Suppressor macrophage treated with lipopolysaccharide for 1 hour (primary cell): ENCODE measurements around the gene SLC6A6.
"Not testable (repeated sequence)": the region's sequence is repeated elsewhere in the genome, so short reads cannot be mapped to it uniquely, and the experiment has no call there.

ENCODE experiments used
- DNase-seq, 3 donors: peaks; one replicate each; pipeline ENCODE4 v3.0.0-alpha.2; 2020 to 2022

Gene SLC6A6

DNA sequence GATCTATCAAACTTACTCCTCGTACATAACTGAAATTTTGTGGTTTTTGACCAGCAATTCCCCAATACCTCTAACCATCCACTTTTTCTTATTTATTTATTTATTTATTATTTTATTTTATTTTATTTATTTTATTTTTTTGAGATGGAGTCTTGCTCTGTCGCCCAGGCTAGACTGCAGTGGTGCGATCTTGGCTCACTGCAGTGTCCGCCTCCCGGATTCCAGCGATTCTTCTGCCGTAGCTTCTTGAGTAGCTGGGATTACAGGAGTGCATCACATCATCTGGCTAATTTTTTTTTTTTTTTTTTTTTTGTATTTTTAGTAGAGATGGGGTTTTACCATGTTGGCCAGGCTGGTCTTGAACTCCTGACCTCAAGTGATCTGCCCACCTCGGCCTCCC, 35.3 kb downstream of the SLC6A6 start:
- DNase-seq = not testable (repeated sequence)

DNA sequence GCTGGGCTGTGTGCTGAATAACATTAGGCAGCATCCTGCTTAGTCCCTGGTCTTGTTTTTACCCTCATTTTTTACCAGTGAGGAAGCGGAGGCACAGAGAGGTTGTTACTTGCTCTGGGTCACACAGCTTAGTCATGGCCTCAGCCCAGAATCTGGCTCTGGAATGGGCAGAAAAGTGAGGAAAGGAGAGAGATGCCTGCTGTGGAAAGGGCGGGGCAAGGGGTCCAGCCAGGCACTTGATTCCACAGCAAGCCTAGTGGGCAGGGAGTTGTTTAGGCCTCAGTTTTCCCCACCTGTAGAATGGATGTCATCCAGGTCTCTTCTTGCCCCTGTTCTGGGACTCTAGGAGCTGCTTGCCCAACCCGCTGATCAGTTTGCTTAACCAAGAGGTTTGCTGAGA, 35.9 kb downstream of the SLC6A6 start:
- DNase-seq = no peak

DNA sequence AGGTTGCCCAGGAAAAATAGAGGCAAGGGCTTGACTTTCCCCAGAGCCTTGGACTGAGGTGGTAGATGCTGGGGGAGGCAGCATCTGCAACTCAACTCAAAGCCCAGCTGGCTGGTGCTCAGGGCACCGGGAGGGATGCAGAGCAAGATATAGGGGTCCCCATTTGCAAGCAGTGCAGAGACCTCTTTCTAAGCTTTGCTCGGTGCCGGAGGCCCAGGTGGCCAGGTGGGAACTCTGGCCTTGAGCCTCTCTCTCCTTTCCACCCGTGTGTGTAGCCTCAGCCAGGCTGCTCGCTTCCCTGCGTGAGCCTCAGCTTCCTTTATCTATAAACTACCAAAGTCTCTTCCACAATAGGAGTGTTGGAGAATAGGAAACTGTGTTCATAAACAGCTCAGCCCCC, 36.5 kb downstream of the SLC6A6 start:
- no peak for DNase-seq

- peak; percentile 89 to 94 (median 90) for DNase-seq
Observed at GRCh38 chr3:14439501-14440167, 37.2 kb downstream of the SLC6A6 start.

GRCh38 chr3:14440168-14440518, 37.7 kb downstream of the SLC6A6 start:
- peak in 1 of 3 donors; percentile 39 for DNase-seq

DNA sequence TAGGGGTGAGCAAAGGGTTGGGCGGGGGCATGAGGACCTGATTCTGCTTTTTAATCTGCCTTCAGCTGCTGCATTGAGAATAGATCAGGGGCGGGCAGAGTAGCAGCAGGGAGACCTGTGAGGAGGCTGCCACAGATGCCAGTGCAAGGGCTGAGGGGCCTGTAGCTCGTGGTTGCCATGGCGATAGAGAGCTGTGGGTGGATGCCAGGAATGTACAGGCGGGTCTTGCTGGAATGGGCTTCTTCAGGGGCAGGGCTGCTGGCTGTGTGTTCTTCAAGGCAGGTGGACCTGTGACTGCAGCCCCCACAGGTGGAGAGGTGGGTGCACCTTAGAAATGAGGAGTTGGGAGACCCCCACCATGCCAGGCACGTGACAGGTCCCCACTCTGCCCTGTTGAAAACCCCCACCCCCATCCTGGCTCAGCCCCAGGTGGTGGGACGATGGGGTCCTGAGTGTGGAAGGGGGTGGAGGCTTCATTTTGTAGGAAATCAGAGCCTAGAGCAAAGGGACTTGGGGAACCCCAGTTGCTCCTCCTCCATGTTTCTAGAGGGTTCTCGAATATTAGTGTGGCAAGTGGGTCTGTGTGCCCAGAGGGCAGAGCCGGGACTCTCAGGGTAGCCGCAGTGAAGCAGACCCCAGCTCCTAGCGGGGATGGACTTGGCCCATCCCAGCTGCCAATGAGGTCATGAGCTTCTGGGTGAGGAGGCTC, 38.3 kb downstream of the SLC6A6 start:
- DNase-seq = no peak

DNA sequence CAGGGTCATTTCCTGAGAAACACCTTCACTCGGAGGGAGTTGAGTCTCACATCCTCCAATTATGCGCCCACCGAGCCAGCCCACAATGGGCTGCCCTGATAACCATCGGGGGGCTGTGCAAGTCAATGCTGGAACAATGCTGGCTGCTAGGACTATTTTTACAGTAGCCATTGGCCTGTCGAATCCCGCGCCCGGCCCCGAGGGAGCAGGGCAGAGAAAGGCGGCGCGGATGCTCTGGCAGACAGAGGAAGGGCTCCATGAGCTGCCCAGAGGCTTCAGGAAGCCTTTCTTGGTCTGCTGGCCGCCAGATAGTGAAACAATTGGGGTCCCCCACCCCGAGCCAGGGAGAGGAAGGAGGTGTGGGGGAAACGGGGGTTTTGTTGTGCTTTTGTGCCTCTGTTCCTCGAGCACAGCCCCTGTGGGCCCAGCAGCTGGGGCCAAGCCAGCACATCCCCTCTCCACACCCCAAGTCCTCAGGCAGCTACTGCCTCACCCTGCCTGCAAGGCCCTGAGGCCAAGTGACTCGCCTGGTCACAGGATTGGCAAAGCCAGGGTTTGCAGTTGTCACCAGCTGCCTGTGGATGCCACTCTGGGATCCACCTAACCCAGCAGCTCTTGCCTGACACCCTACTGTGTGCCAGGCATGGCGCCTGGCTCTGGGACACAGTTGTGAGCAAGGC, 39.0 kb downstream of the SLC6A6 start:
- peak; percentile 55 to 59 (median 57) for DNase-seq

DNA sequence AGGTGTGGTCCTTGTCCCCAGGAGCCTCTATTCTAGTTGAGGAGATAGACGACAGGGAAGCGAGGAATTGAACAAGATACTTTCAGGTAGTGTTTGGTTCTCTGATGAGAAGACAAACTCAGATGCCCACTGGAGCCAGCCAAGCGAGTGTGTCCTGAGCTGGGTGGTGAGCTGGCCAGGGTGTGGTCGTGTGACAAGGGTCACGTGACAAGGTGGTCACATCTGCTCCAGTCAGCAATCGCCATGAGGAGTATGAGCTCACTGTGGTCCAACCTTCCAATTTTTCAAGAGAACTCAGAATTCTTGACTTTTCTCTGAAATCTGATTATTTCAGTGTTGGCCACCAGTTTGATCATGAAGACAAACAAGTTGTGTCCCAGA, 39.5 kb downstream of the SLC6A6 start:
- DNase-seq = peak; percentile 43 to 45 (median 44)

DNA sequence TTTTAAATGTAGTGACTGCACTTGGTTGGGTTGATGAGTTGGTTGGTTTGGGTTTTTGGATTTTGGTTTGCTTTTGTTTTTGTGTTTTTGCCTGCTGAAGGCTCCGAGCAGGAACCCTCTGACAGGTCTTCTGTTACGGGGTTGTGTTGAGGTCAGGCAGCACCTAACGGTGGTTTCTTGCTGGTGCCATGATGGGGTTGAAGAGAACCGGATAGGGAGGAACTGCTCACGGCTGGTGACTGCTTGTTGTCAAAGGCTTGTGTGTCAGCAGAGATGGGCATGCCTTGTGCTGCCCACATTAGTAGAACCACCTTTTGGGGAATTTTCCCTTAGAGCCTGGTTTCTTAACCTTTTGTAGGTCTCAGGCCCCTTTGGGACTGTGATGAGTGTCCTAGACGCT, 42.0 kb downstream of the SLC6A6 start:
- no peak for DNase-seq

DNA sequence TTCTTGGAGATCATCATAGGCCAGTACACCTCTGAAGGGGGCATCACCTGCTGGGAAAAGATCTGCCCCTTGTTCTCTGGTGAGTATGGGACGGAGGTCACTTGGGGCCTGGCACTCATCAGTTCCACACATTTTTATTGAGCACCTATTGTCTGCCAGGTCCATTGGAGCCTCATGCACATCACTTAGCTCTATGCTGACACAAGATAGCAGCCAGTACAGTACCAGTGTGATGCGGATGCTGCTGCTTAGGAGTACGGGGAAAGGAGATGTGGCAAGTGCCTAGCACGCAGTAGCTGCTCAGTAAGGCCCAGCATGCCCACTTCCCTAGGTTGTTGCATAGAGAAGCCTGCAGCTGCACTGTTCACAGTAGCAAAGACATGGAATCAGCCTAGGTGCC, 43.4 kb downstream of the SLC6A6 start:
- DNase-seq = no peak

DNA sequence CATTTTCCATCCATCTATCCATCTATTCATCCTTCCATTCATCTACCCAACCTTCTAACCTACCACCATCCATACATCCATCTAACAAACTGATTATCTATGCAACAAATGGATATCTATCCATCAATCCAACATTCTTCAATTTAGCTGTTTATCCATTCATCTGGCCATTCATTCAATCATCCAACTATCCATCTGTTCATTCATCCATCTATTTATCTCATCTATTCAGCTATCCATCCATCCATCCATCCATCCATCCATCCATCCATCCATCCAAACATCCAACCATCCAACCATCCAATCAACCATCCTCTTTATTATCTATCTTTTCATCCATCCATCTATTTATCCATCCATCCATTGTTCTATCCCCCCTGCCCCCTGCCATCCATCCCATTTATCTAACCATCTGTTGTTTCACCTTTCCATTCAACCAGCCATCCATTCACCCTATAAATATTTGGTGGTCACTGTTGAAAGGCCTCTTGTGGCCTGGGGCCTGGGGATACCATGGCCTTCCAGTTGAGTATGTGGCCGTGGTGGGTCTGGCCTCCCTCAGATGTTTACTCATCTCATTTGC, 44.7 kb downstream of the SLC6A6 start:
- no peak for DNase-seq

DNA sequence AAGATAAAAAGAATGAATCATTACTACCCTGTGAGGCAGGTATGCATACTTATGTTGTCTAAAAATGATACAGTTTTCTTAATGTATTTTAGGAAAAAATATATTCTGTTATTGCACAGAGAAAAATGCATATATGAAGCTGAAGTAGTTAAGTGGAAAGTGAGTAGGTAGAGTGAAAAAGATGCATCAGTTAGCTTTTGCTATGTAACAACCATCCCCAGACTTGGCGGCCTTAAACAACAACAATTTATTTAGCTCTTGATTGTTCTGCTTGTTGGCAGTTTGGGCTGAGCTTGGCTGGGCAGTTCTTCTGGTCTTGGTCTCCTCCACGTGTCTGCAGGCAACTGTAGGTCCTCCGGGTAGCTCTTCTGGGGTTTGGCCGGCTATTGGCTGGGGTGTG, 45.7 kb downstream of the SLC6A6 start:
- no peak for DNase-seq

- DNase-seq = no peak
Observed at GRCh38 chr3:14448756-14449727, 46.6 kb downstream of the SLC6A6 start.

DNA sequence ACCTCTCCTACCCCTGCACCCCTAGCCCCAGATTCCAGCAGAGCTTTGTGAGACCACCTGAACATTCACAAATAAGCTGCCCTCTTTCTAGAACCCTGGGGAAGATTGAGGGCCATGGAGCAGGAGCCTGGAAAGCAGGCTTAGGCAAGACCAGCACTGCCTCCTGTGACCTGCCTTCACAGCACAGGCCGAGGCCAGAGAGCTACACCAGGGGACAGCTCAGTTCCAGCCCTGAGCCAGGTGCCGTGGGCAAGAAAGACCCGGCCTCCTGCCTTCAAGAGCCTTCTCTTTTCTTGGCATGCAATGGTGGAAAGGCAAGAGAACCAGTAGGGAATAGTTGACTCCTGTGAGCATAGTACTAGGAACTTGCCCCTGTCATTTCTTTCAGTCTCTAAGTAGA, 48.1 kb downstream of the SLC6A6 start:
- no peak for DNase-seq

DNA sequence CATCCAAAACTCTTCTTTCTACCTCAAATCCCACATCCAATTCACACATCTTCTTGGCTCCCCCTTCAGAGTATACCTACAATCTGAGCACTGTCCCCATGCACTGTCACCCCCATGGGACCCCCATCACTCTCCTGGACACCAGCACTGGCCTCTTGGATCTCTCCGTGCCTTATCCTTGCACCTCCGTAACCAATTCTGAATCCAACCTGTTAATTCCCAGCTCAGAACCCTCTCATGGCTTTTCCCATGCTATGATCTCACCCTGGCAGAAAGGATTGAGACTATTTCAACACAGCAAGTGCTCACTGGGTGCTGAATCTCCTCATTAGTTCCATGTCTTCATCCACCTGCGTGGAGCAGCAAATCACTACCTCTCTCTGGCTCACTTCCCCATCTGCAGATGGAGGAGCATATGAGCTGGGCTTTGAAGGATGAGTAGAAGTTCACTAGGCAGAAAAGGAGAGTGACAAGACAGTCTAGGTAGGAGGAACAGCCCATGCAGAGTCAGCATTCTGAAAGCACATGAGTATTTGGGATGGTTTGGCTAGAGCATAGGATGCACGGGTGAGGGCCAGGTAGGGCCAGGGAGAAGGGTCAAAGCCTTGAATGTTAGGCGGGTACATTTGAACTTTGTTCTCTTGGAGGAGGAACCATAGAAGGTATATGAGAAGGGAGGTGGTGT, 48.7 kb downstream of the SLC6A6 start:
- DNase-seq = no peak

- peak; percentile 36 to 58 (median 43) for DNase-seq
Observed at GRCh38 chr3:14451844-14452739, 49.7 kb downstream of the SLC6A6 start.

DNA sequence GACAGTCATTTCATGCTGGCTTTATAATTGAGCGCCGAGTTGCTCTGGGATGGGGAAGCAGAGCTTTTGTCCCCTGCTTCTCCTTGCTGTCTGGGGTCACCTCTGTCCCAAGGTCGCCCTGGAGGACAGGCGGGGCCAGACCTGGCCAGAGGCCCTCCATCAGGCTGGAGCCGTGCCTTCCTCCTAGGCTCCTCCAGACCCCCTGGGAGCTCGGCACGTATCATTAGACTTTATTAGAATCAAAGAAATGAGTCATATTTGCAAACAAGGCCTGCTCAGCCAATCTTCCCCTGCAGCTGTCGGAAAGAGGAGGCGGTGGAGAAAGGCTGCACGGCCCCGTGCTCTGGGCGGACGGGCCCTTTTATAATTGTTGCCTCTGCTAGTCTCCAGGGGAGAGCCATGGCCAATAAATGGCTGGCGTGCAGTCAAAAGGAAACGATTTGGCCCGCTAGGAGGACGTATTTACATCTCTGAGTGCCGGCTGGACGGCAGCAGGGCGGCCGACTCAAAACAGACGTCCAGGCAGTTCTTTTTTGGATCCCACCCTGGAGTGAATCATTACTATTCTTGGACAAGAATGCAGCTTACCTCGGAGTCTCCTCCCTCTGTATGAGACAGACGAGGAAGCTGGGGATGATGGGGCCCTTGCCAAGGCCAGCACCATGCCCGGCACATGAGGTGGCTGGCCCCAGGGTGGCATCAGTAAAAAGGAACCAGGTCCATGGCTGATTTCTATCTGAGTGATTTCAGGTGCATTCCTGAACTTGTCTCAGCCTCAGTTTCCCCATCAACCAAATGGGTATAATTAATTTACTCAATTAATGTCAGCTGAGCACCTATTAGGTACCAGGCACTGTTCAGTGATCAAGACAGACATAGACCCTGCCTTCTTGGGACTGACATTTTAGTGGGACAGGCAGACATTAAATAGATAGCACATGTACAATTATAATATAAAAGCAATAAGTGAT, 50.6 kb downstream of the SLC6A6 start:
- DNase-seq = no peak

DNA sequence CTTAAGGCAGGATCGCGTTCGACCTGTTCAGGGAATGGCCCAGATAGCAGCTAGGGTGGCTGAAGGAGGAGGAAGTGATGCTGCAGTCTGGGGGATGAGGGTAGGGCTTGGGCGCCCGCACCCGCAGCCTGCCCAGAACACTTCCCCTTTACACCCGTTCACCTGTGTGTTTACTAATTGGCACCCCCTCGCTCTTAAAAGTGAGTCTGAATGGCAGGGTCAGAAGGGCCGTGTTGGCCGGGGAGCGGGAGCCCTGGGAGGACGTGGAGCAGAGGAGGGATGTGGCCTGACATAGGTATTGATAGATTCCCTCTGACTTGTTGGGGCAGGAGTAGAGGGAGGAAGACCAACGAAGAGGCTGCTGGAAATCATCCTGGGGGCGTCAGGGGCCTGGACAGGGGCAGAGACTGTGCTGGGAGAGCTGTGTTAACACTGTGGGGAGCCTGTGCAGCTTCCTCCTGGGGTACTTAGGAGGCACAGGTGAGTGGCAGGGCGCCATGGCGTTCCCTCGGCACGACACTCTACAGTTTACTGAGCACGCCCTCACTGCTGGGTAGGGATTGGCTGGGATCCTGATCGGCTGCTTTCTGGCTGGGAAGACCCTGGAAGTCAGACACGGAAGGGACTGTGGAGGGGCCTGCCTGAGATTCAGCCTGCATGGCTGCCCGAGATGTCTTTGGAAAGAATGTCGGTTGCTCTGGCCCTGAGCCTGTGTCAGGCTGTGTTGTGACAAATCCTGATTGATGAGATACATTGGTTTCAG, 51.7 kb downstream of the SLC6A6 start:
- no peak for DNase-seq
